K562 (cell line): ENCODE measurements around the gene TESK1.

Source experiments
- HDAC2 ChIP-seq: fragments of 450-650 bp; IDR thresholded peaks from 2 replicates; pipeline ENCODE4 v1.6.1; 2016; ENCODE audit warnings: mild to moderate bottlenecking
- IRF2 ChIP-seq: sonication (generic); formaldehyde crosslinking; IDR thresholded peaks from 2 replicates; pipeline ENCODE4 v1.8.1; 2022; ENCODE audit warnings: mild to moderate bottlenecking, missing genetic modification reagents
- MXI1 ChIP-seq: IDR thresholded peaks from 2 replicates; pipeline ENCODE4 v1.6.1; 2011; ENCODE audit warnings: low read depth, mild to moderate bottlenecking, improper control_type of control experiment, low read length
- RBM15 ChIP-seq: fragments of 200-400 bp; formaldehyde crosslinking; IDR thresholded peaks from 2 replicates; pipeline ENCODE4 v1.6.1; 2018; ENCODE audit warnings: mild to moderate bottlenecking, low read length, moderate library complexity; ENCODE audit not compliant: insufficient read depth
- ZNF24 ChIP-seq: fragments of 450-650 bp; IDR thresholded peaks from 2 replicates; pipeline ENCODE4 v1.6.1; 2016
- TF ChIP-seq, protein P1 (sequence below): sonication (generic); formaldehyde crosslinking; IDR thresholded peaks from 2 replicates; pipeline ENCODE4 v1.9.0; 2022; ENCODE audit warnings: mild to moderate bottlenecking, missing genetic modification reagents

DNA sequence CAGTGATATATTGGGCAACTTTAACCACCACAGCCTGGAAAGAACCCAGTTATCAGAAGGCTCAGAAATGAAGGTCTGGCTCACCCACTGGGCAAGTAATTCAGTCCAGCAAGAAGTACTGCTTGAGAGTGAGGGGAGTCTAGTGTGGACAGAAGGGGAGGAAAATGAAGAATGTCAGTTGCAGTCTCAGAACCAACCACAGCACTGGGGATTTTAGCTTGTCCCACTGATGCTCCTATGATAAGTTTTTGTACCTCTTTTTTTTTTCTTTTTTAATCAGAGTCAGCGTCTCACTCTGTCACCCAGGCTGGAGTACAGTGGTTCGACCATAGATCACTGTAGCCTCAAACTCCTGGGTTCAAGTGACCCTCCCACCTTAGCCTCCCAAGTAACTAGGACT is 22.5 kb downstream of the TESK1 start:
- TF ChIP-seq MXI1, result no peak
- TF ChIP-seq, protein P1, sequence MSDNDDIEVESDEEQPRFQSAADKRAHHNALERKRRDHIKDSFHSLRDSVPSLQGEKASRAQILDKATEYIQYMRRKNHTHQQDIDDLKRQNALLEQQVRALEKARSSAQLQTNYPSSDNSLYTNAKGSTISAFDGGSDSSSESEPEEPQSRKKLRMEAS, result no peak
- no peak for TF ChIP-seq IRF2 (CRISPR knock-in tag)
- TF ChIP-seq HDAC2, result no peak
- TF ChIP-seq RBM15, result no peak
- no peak for TF ChIP-seq ZNF24
